ENCODE measurements around the gene PRMT7. TPM values are rescaled to one million over a fixed set of nuclear protein-coding genes. Genes with fewer than 3 reads are reported as not detected.

The PRMT7 gene
- total and polyA plus RNA-seq, 8 donors = 11.6 to 47.9 (median 17.9) TPM

DNA sequence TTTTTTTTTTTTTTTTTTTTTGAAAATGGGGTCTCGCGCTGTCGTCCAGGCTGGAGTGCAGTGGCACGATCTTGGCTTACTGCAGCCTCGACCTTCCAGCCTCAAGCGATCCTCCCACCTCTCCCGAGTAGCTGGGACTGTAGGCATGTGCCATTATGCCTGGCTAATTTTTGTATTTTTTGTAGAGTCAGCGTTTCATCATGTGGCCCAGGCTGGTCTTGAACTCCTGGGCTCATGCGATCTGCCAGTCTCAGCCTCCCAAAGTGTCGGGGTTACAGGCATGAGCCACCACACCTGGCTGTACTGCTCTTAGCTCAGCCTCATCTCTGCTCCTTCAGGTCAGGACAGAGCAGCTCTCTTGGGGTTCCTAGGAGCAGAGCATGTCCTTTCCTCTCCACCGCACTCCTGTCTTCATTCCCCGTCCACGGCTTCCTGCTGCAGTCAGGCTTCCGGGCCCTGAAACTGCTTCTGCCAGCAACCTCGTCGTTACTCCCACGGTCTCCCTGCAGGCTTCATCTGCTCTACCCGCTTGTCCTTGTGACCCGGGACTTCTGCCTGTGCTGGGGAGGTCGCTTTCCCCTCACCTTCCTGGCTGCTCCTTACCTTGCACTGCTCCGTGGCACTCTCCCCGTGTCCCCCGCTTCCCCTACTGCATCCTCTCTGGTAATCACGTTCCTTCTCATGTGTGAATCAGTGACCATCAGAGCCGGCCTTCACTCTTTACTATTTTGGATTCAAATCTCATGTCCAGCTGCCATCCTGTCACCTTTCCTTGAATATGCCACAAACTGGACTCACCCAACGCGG lies 38.0 kb downstream of the PRMT7 start:
- DNase-seq (peak in 1 of 6 donors; percentile 3), FAIRE-seq (no peak), ATAC-seq (no peak)
- 91 to 94% methylated on average over 27 of the region's 27 CpGs for WGBS, 2 donors
- H3K27ac ChIP-seq = no peak overlapping the region
- no peaks in the 10 kb centered on the region for H3K27me3 ChIP-seq
- H3K36me3 ChIP-seq = peaks cover 0 to 33% (median 7%) of the 10 kb centered on the region in 3 donors
- no peaks in the 10 kb centered on the region for H3K9me3 ChIP-seq
- H3K4me3 ChIP-seq = no peak overlapping the region
- TF ChIP-seq, protein P1, sequence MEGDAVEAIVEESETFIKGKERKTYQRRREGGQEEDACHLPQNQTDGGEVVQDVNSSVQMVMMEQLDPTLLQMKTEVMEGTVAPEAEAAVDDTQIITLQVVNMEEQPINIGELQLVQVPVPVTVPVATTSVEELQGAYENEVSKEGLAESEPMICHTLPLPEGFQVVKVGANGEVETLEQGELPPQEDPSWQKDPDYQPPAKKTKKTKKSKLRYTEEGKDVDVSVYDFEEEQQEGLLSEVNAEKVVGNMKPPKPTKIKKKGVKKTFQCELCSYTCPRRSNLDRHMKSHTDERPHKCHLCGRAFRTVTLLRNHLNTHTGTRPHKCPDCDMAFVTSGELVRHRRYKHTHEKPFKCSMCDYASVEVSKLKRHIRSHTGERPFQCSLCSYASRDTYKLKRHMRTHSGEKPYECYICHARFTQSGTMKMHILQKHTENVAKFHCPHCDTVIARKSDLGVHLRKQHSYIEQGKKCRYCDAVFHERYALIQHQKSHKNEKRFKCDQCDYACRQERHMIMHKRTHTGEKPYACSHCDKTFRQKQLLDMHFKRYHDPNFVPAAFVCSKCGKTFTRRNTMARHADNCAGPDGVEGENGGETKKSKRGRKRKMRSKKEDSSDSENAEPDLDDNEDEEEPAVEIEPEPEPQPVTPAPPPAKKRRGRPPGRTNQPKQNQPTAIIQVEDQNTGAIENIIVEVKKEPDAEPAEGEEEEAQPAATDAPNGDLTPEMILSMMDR (IDR thresholded peaks at IDR 0.05) = no peak
- H3K4me1 ChIP-seq = no peaks in the 10 kb centered on the region
- intact Hi-C loops (cut with DNase I) = no loop called here

DNA sequence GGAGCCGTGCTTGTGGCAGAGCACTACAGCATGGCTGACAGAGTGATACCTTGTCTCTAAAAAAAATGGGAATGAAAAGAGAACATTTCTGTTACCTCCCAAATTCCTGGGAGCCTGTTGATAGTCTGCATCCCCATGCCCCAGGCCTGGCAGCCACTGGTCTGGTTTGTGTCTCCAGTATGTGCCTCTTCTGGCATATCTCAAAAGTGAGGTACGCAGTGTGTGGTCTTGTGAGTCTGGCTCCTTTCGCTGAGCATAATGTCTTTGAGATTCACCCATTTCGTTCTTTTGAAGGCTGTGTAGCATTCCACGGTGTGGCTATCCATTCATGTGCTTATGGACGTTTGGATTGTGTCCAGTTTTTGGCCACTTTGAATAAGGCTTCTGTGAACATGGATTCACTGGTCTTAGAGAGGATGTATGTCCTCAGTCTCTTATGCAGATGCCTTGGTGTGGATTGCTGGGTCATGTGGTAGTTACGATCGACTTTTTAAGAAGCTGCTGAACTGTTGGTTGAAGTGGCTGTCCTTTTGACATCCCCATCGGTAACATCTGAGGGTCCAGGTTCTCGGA lies 39.1 kb downstream of the PRMT7 start:
- peaks cover 0 to 41% (median 12%) of the 10 kb centered on the region in 3 donors for H3K36me3 ChIP-seq
- FAIRE-seq = no peak
- 88 to 90% methylated on average over 10 of the region's 10 CpGs for WGBS, 2 donors
- H3K4me1 ChIP-seq = no peaks in the 10 kb centered on the region
- no peak for DNase-seq
- intact Hi-C loops (cut with DNase I) = no loop called here
- no peaks in the 10 kb centered on the region for H3K27me3 ChIP-seq
- H3K9me3 ChIP-seq = no peaks in the 10 kb centered on the region
- TF ChIP-seq, protein P1 (IDR thresholded peaks at IDR 0.05) = no peak
- H3K4me3 ChIP-seq = no peak overlapping the region
- no peak for ATAC-seq
- no peak overlapping the region for H3K27ac ChIP-seq

DNA sequence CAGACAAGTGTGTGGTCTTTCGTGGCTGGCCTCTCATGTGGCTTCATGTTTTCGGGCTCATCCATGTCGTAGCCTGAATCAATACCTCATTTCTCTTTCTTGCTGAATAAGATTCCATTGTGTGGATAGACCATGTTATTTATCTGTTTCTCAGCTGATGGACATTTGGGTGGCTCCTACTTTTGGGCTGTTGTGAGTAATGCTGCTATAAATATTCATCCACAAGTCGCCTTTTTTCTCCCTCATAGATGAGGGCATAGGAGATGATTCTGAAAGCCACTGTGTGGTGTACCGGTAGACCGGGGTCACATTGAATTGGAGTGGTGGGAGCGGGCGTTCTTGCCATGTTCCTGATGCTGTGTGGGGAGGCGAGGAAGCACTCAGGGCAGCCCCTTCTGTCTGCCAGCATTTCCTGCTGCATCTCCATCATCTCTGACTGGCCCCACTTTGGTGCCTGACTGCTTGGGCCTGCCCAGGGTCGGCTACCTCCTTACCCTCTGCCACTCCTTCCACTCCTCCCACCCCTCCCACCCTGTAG lies 40.1 kb downstream of the PRMT7 start:
- Histone ChIP-seq H3K4me3 (no peak overlapping the region), H3K27me3 (no peaks in the 10 kb centered on the region), H3K27ac (no peak overlapping the region), H3K4me1 (no peaks in the 10 kb centered on the region), H3K36me3 (peaks cover 0 to 39% (median 16%) of the 10 kb centered on the region in 3 donors), H3K9me3 (no peaks in the 10 kb centered on the region)
- peak in 1 of 6 donors; percentile 19 for DNase-seq
- ATAC-seq = no peak
- FAIRE-seq = no peak
- TF ChIP-seq, protein P1 (IDR thresholded peaks at IDR 0.05) = no peak
- WGBS, 2 donors = 93 to 95% methylated on average over 10 of the region's 10 CpGs
- intact Hi-C loops (cut with DNase I) = no loop called here

DNA sequence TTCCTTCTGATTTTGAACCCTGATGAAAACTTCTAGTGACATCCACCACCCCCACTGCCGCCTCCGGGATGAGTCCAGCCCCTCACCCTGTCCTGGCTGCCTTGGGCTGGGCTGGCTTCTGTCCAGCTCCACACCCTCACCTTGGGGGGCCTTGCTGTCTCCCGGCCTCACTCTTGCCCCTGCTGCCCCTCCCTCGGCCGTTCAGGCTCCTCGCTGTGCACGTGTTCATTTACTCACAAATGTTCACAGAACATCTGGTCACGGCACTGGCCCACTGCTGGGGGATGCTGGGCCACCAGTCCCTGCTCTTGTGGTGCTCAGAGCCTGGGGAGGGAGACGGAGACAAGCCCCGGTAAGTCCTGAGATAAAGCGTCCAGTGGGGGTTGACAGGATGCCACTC lies 40.6 kb downstream of the PRMT7 start:
- no peak for ATAC-seq
- FAIRE-seq = no peak

More for the DNA sequence above, 40.6 kb downstream of the PRMT7 start:
- H3K36me3 ChIP-seq = peaks cover 0 to 34% (median 16%) of the 10 kb centered on the region in 3 donors
- peak in 2 of 6 donors; percentile 41 to 57 for DNase-seq
- no peak overlapping the region for H3K27ac ChIP-seq
- no peaks in the 10 kb centered on the region for H3K9me3 ChIP-seq
- WGBS, 2 donors = 81 to 82% methylated on average over 11 of the region's 11 CpGs
- no peaks in the 10 kb centered on the region for H3K4me1 ChIP-seq
- no peak overlapping the region for H3K4me3 ChIP-seq
- TF ChIP-seq, protein P1 (IDR thresholded peaks at IDR 0.05) = no peak
- no peaks in the 10 kb centered on the region for H3K27me3 ChIP-seq
- intact Hi-C loops (cut with DNase I) = no loop called here

All from pancreas (tissue), 10 donors.